ENCODE measurements around the gene KMT2C. TPM values are rescaled to one million over a fixed set of nuclear protein-coding genes. Genes with fewer than 3 reads are reported as not detected.
"Not testable (repeated sequence)": the region's sequence is repeated elsewhere in the genome, so short reads cannot be mapped to it uniquely, and the experiment has no call there.

KMT2C gene
- total RNA-seq, 3 donors from 2014 or later = 79.6 to 121 (median 102) TPM

- Histone ChIP-seq H3K9me3 (no peaks in the 10 kb centered on the region), H3K4me1 (ENCODE audit: low read depth) (no peaks in the 10 kb centered on the region), H3K36me3 (ENCODE audit: low read depth) (no peaks in the 10 kb centered on the region), H3K4me3 (no peak overlapping the region)
- DNase-seq (no peak), ATAC-seq (no peak)
- intact Hi-C loops (cut with DNase I, micrococcal nuclease) = no loop called here
- TF ChIP-seq CTCF (IDR thresholded peaks at IDR 0.05) = no peak
Measured at GRCh38 chr7:152443586-152443985, 7.8 kb upstream of the KMT2C start.

GRCh38 chr7:152442330-152442835 is 6.6 kb upstream of the KMT2C start:
- intact Hi-C loops (cut with DNase I, micrococcal nuclease) = no loop called here
- no peak for TF ChIP-seq CTCF (IDR thresholded peaks at IDR 0.05)
- Histone ChIP-seq H3K4me1 (ENCODE audit: low read depth) (peaks cover under 1% of the 10 kb centered on the region), H3K4me3 (no peak overlapping the region), H3K9me3 (no peaks in the 10 kb centered on the region), H3K36me3 (ENCODE audit: low read depth) (no peaks in the 10 kb centered on the region)
- no peak for DNase-seq
- ATAC-seq = no peak

GRCh38 chr7:152441810-152442209 is 6.0 kb upstream of the KMT2C start:
- H3K36me3 ChIP-seq (ENCODE audit: low read depth); H3K4me3 ChIP-seq; H3K9me3 ChIP-seq; DNase-seq; H3K4me1 ChIP-seq (ENCODE audit: low read depth); ATAC-seq; intact Hi-C loops (cut with DNase I, micrococcal nuclease): not testable (repeated sequence)

GRCh38 chr7:152441168-152441567 is 5.4 kb upstream of the KMT2C start:
- H3K4me3 ChIP-seq; ATAC-seq; intact Hi-C loops (cut with DNase I, micrococcal nuclease); DNase-seq; H3K36me3 ChIP-seq (ENCODE audit: low read depth); H3K4me1 ChIP-seq (ENCODE audit: low read depth); H3K9me3 ChIP-seq: not testable (repeated sequence)

- H3K4me3 ChIP-seq; intact Hi-C loops (cut with DNase I, micrococcal nuclease): not testable (repeated sequence)
- H3K4me1 ChIP-seq (ENCODE audit: low read depth) = peaks cover 12% of the 10 kb centered on the region
Measured at GRCh38 chr7:152438017-152438416, 2.2 kb upstream of the KMT2C start.

GRCh38 chr7:152436931-152437575 is 1.2 kb upstream of the KMT2C start:
- H3K4me3 ChIP-seq; H3K36me3 ChIP-seq (ENCODE audit: low read depth); intact Hi-C loops (cut with DNase I, micrococcal nuclease); DNase-seq; ATAC-seq; H3K9me3 ChIP-seq: not testable (repeated sequence)
- H3K4me1 ChIP-seq (ENCODE audit: low read depth) = peaks cover 15% of the 10 kb centered on the region

More at GRCh38 chr7:152438017-152438416, 2.2 kb upstream of the KMT2C start:
- H3K9me3 ChIP-seq; H3K36me3 ChIP-seq (ENCODE audit: low read depth); ATAC-seq; DNase-seq: not testable (repeated sequence)

GRCh38 chr7:152436111-152436930 is 518 bp upstream of the KMT2C start:
- DNase-seq (peak; percentile 94 to 98 (median 96)), ATAC-seq (peak; percentile 93)
- H3K36me3 ChIP-seq (ENCODE audit: low read depth) = no peaks in the 10 kb centered on the region
- H3K4me3 ChIP-seq = peak overlapping the region; percentile 34
- TF ChIP-seq CTCF (IDR thresholded peaks at IDR 0.05) = no peak
- peaks cover 18% of the 10 kb centered on the region for H3K4me1 ChIP-seq (ENCODE audit: low read depth)
- intact Hi-C loops (cut with DNase I, micrococcal nuclease) = no loop called here
- no peaks in the 10 kb centered on the region for H3K9me3 ChIP-seq

- intact Hi-C loops (cut with DNase I, micrococcal nuclease) = not testable (repeated sequence)
Measured at GRCh38 chr7:152434511-152435383, 1.1 kb downstream of the KMT2C start.

GRCh38 chr7:152433721-152434490 is 1.9 kb downstream of the KMT2C start:
- H3K4me1 ChIP-seq (ENCODE audit: low read depth) = peaks cover 18% of the 10 kb centered on the region
- ATAC-seq = peak; percentile 47
- H3K4me3 ChIP-seq; intact Hi-C loops (cut with DNase I, micrococcal nuclease); H3K36me3 ChIP-seq (ENCODE audit: low read depth); H3K9me3 ChIP-seq: not testable (repeated sequence)
- peak; percentile 47 to 81 (median 78) for DNase-seq

More at GRCh38 chr7:152434511-152435383, 1.1 kb downstream of the KMT2C start:
- peak; percentile 63 to 64 (median 64) for DNase-seq
- peak; percentile 11 for ATAC-seq
- Histone ChIP-seq H3K4me3 (peak overlapping the region; percentile 77), H3K4me1 (ENCODE audit: low read depth) (peaks cover 18% of the 10 kb centered on the region)
- H3K36me3 ChIP-seq (ENCODE audit: low read depth); H3K9me3 ChIP-seq: not testable (repeated sequence)

All from mucosa of descending colon (tissue), 3 donors.